Vagina (tissue), 2 donors: Measurements from ENCODE around the gene TRPM2. TPM values are rescaled to one million over a fixed set of nuclear protein-coding genes. Genes with fewer than 3 reads are reported as not detected.

Experiments
- DNase-seq, 2 donors: peaks; one replicate each; pipeline ENCODE4 v3.0.0-alpha.2; 2017; ENCODE audit errors: extremely low spot score in 2 of 2
- H3K27ac ChIP-seq: fragments of 200-600 bp; sonication (generic); one replicate; pipeline ENCODE4 v1.5.1; 2019
- H3K27me3 ChIP-seq: fragments of 200-600 bp; sonication (generic); one replicate; pipeline ENCODE4 v1.5.1; 2019
- H3K36me3 ChIP-seq, 2 donors: fragments of 200-600 bp; sonication (generic); one replicate each; pipeline ENCODE4 v1.5.1; 2017 to 2019
- H3K4me1 ChIP-seq: fragments of 200-600 bp; sonication (generic); one replicate; pipeline ENCODE4 v1.5.1; 2019
- H3K4me3 ChIP-seq, 2 donors: fragments of 200-600 bp; sonication (generic); 1 replicate in 1 of 2; 2 replicates in 1 of 2; pipeline ENCODE4 v1.5.1; 2016 to 2019
- H3K9me3 ChIP-seq: fragments of 200-600 bp; sonication (generic); one replicate; pipeline ENCODE4 v1.5.1; 2019
- POLR2A ChIP-seq, 2 donors: fragments of 450-650 bp; IDR thresholded peaks; one replicate each; pipeline ENCODE4 v1.6.1; 2017; ENCODE audit warnings: antibody characterized with exemption in 2 of 2, mild to moderate bottlenecking in 2 of 2, moderate library complexity in 2 of 2
- POLR2AphosphoS5 ChIP-seq, 2 donors: sonication (generic); formaldehyde crosslinking; IDR thresholded peaks; one replicate each; pipeline ENCODE4 v1.9.0; 2017; ENCODE audit warnings: antibody characterized with exemption in 2 of 2, mild to moderate bottlenecking in 2 of 2, low read depth in 1 of 2; ENCODE audit not compliant: insufficient read depth in 1 of 2
- intact Hi-C: fragments of 100-400 bp; cut with DNase I; formaldehyde crosslinking; loops from one replicate; pipeline ENCODE4 v1.15.1; 2023
- total RNA-seq: library from RNA; depleted of rRNA; stranded (reverse); fragments of >200 nt; gene quantifications from one replicate; pipeline ENCODE4 v1.2.3, GENCODE V29; 2016
- TF ChIP-seq, protein P1 (sequence below), 3 experiments: fragments of 450-650 bp in 2 of 3; fragments of 200-600 bp in 1 of 3; sonication (generic) in 1 of 3; IDR thresholded peaks; one replicate each; pipeline ENCODE4 v1.5.1; 2017 to 2019; ENCODE audit warnings: antibody characterized with exemption in 3 of 3, mild to moderate bottlenecking in 2 of 3, moderate library complexity in 2 of 3

Gene TRPM2
- total RNA-seq, 1 donor from 2014 or later: 2.2 TPM

DNA sequence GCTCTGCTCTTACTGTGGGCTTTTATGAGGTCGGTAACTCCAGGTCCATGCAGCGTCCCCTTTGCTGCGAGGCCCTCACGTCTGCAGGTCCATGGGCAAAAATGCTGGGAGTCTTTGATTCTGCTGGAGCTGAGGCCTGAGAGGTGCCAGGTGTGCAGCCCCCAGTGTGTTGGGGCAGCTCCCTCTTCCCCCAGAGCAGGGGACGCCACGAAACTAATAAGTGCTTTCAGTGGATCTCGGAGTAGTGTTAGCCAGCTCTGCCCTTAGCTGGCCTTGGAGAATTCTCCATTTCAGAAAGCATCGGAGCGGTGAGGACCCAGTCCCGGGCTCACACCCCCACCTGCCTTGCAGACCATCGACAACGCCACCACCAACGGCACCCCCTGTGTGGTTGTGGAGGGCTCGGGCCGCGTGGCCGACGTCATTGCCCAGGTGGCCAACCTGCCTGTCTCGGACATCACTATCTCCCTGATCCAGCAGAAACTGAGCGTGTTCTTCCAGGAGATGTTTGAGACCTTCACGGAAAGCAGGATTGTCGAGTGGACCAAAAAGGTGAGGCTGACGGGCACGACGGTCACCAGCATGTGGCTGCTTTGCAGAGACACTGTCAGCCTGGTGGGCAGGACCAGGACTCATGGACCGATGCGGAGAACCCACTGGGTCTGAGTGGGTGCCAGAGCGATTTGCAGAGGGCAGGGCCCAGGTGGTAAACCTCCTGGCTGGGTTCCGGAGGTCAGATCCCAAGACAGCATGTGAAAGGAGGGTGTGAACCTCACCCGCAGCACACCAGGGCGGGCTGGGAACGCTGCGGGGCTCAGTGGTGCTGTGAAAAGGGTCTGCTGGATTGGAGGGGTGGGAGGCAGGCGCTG, 25.5 kb downstream of the TRPM2 start:
- Histone ChIP-seq H3K27ac (no peak overlapping the region), H3K27me3 (no peaks in the 10 kb centered on the region), H3K36me3 (no peaks in the 10 kb centered on the region), H3K4me1 (no peaks in the 10 kb centered on the region), H3K9me3 (no peaks in the 10 kb centered on the region), H3K4me3 (no peak overlapping the region)
- no peak for DNase-seq
- intact Hi-C loops: no loop called here
- no peak for TF ChIP-seq POLR2A (IDR thresholded peaks at IDR 0.05)
- no peak for TF ChIP-seq POLR2AphosphoS5 (IDR thresholded peaks at IDR 0.05; ENCODE audit: insufficient read depth in 1 of 2, low read depth in 1 of 2)
- TF ChIP-seq, protein P1, sequence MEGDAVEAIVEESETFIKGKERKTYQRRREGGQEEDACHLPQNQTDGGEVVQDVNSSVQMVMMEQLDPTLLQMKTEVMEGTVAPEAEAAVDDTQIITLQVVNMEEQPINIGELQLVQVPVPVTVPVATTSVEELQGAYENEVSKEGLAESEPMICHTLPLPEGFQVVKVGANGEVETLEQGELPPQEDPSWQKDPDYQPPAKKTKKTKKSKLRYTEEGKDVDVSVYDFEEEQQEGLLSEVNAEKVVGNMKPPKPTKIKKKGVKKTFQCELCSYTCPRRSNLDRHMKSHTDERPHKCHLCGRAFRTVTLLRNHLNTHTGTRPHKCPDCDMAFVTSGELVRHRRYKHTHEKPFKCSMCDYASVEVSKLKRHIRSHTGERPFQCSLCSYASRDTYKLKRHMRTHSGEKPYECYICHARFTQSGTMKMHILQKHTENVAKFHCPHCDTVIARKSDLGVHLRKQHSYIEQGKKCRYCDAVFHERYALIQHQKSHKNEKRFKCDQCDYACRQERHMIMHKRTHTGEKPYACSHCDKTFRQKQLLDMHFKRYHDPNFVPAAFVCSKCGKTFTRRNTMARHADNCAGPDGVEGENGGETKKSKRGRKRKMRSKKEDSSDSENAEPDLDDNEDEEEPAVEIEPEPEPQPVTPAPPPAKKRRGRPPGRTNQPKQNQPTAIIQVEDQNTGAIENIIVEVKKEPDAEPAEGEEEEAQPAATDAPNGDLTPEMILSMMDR (IDR thresholded peaks at IDR 0.05): no peak

DNA sequence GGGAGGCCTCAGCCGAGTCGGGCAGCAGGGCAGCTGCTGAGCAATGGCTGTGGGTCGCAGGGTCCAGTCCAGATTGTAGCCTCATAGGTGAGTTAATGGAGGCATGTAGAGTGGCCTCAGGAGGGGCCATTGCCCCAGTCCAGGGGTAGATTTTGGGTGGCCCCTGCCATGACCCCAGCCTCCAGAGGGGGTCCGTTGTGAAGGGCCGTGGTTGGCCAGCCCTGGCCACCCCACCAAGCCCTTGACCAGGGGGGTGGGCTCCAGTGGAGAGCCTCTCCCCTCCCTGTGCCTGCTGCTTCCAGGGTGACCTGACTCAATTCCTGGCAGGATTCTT, 26.1 kb downstream of the TRPM2 start:
- H3K4me3 ChIP-seq: no peak overlapping the region
- no peak for DNase-seq
- H3K27ac ChIP-seq: no peak overlapping the region
- H3K27me3 ChIP-seq: no peaks in the 10 kb centered on the region
- H3K4me1 ChIP-seq: no peaks in the 10 kb centered on the region
- intact Hi-C loops: no loop called here
- no peaks in the 10 kb centered on the region for H3K36me3 ChIP-seq
- TF ChIP-seq POLR2AphosphoS5 (IDR thresholded peaks at IDR 0.05; ENCODE audit: insufficient read depth in 1 of 2, low read depth in 1 of 2) (no peak), POLR2A (IDR thresholded peaks at IDR 0.05) (no peak)
- TF ChIP-seq, protein P1 (IDR thresholded peaks at IDR 0.05): no peak
- H3K9me3 ChIP-seq: peaks cover 4% of the 10 kb centered on the region

DNA sequence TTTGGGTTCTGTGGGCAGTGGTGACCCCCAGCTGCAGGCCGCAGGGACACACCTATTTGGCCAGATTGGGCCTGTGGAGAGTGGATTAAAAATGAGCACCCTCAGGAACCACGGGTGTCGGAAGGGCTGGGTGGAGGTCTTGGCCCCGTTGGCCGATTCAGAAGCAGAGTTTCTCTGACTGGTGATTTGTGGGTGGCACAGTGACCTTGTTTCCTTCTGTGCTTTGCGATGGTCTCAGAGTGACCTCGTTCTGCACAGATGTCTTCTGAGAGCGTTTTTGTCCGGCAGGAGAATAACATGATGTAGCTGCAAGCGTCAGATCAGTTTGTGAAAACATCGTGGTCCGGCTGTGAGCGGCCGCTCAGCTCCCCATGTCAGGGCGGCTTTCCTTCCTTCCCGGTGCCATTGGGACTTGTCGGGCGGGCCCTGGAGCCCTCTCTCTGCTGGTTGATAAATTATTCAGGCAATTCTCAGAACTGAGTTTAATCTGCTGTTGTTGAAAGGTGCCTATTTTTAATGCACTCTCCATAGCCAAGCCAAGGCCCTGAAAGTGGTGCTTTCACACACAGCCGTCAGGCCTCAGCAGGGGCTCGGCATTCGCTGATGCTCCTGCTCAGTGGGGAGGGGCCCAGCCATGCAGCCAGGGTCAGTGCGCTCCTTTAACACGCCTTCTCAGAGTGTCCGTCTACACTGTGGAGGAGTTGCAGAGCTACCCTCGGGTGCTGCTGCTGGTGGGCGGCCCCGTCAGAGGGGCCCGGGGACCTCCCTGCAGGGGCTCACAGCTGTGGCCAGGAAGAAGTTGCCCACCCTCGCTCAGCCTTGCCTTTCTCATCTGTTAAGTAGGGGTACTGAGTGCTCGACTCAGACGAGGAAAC, 26.8 kb downstream of the TRPM2 start:
- Histone ChIP-seq H3K4me1 (no peaks in the 10 kb centered on the region), H3K27me3 (no peaks in the 10 kb centered on the region), H3K36me3 (no peaks in the 10 kb centered on the region), H3K27ac (no peak overlapping the region), H3K9me3 (peaks cover 8% of the 10 kb centered on the region), H3K4me3 (no peak overlapping the region)
- no peak for TF ChIP-seq POLR2AphosphoS5 (IDR thresholded peaks at IDR 0.05; ENCODE audit: insufficient read depth in 1 of 2, low read depth in 1 of 2)
- TF ChIP-seq, protein P1 (IDR thresholded peaks at IDR 0.05): no peak
- no peak for TF ChIP-seq POLR2A (IDR thresholded peaks at IDR 0.05)
- no peak for DNase-seq
- intact Hi-C loops: no loop called here

DNA sequence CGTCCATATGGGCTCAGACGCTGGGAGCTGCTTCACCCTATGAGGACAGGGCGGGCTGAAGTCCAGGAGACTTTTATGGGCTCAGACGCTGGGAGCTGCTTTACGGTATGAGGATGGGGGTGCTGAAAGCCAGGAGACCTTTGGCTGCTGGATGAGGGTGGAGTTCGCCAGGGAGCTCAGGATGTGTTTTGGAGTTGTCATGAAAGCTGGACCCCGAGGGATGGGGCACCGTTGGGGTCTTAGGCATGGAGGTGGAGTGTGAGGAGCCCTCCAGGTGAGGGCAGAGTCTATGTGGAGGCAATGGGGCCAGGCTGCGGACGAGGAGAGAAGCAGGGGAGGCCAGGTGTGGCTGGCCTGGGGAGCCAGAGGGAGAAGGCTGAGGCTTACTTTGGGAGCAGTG, 27.5 kb downstream of the TRPM2 start:
- TF ChIP-seq, protein P1 (IDR thresholded peaks at IDR 0.05): no peak
- TF ChIP-seq POLR2AphosphoS5 (IDR thresholded peaks at IDR 0.05; ENCODE audit: insufficient read depth in 1 of 2, low read depth in 1 of 2) (no peak), POLR2A (IDR thresholded peaks at IDR 0.05) (no peak)
- Histone ChIP-seq H3K27me3 (no peaks in the 10 kb centered on the region), H3K27ac (no peak overlapping the region), H3K4me3 (no peak overlapping the region), H3K4me1 (no peaks in the 10 kb centered on the region), H3K36me3 (no peaks in the 10 kb centered on the region), H3K9me3 (peaks cover 11% of the 10 kb centered on the region)
- DNase-seq: no peak
- intact Hi-C loops: no loop called here
